Measurements from ENCODE around the gene DMRTB1. TPM values are rescaled to one million over a fixed set of nuclear protein-coding genes. Genes with fewer than 3 reads are reported as not detected.
A peak's percentile ranks its signal among the peaks of the same experiment; 100 is the strongest.

DMRTB1 gene
- total and polyA plus RNA-seq, 2 of the 8 experiments (the other 6 are each of a cell fraction or from before 2014, with no cell fraction given), result 0.06 to 0.35 TPM

- H3K9me3 ChIP-seq (ENCODE audit: insufficient read depth in 2 of 2, low read depth in 1 of 2, low read length in 1 of 2), result no peaks in the 10 kb centered on the region
- H2BK15ac ChIP-seq (ENCODE audit: low read length), result 0 out of 2 replicates have a peak overlapping the region, but pooled peaks have one; percentile 65
- no peak overlapping the region for H3K14ac ChIP-seq (ENCODE audit: insufficient read length)
- no peaks in the 10 kb centered on the region for H3K23me2 ChIP-seq (ENCODE audit: low read depth, low read length)
- H3K4me1 ChIP-seq (replicated peaks in 1 of 4; ENCODE audit: control insufficient read depth in 3 of 4, insufficient read depth in 4 of 4, low read length in 3 of 4), result peaks cover 3 to 9% (median 8%) of the 10 kb centered on the region in 4 experiments
- CTCF ChIA-PET (ENCODE audit: partially characterized antibody), result interaction anchor here (0.6 to 14.1 kb wide), 3 partner anchors 10 to 227 kb away, joined by 3 to 248 read pairs (median 11); no protein-coding TSS in a partner anchor
- peak overlapping the region; percentile 77; the same call in 1 of the 2 replicates for H2BK12ac ChIP-seq (ENCODE audit: low read depth, low read length)
- no peaks in the 10 kb centered on the region for H3K79me1 ChIP-seq (ENCODE audit: low read depth, low read length)
- no peak overlapping the region for H3K18ac ChIP-seq (ENCODE audit: extremely low read depth, low read length)
- H2BK120ac ChIP-seq (replicated peaks; ENCODE audit: low read depth, low read length), result no peak overlapping the region
- no peak overlapping the region for H3K4me3 ChIP-seq (ENCODE audit: extremely low read depth in 1 of 4, insufficient read depth in 2 of 4, low read depth in 3 of 4, low read length in 4 of 4)
- FAIRE-seq (no peak), DNase-seq (ENCODE audit: low read depth in 1 of 2, low spot score in 2 of 2) (no peak)
- H4K91ac ChIP-seq (replicated peaks; ENCODE audit: insufficient read length, low read length), result peak overlapping the region; percentile 80
- H2AK5ac ChIP-seq (ENCODE audit: low read depth, low read length), result no peak overlapping the region
- no peaks in the 10 kb centered on the region; a peak in 1 of 7 replicates for H3K27me3 ChIP-seq (replicated peaks in 1 of 4; ENCODE audit: control insufficient read depth in 3 of 4, extremely low read depth in 1 of 4, insufficient read depth in 3 of 4, low read length in 3 of 4)
- POLR2A ChIA-PET (ENCODE audit: partially characterized antibody), result no interaction called here
- H3K4ac ChIP-seq (replicated peaks; ENCODE audit: insufficient read length, low read depth, low read length), result peak overlapping the region; percentile 33
- H4K5ac ChIP-seq (ENCODE audit: insufficient read length, low read depth, low read length), result no peak overlapping the region
- H2AFZ ChIP-seq (ENCODE audit: low read length), result peak overlapping the region; percentile 75; the same call in 1 of the 2 replicates
- no peaks in the 10 kb centered on the region for H3K79me2 ChIP-seq (ENCODE audit: control insufficient read depth in 1 of 2, insufficient read depth in 2 of 2, low read length in 2 of 2)
- no peak overlapping the region; the same call in 1 of the 2 replicates for H2BK5ac ChIP-seq (ENCODE audit: low read depth, low read length)
- no peak overlapping the region for H3K56ac ChIP-seq (replicated peaks; ENCODE audit: insufficient read length, low read depth, low read length)
- H3K4me2 ChIP-seq (ENCODE audit: insufficient read depth in 1 of 2, low read depth in 2 of 2, low read length in 2 of 2), result no peak overlapping the region
- H2BK20ac ChIP-seq (ENCODE audit: low read length), result peak overlapping the region; percentile 62; the same call in 1 of the 2 replicates
- WGBS, 2 experiments (ENCODE audit: extremely low coverage in 1 of 2, insufficient coverage in 1 of 2, insufficient read length in 1 of 2, insufficient replicate concordance in 2 of 2, low coverage in 1 of 2, low lambda C conversion rate in 2 of 2, missing lambda C conversion rate in 1 of 2), result 86% methylated on average over 3 of the region's 3 CpGs; no CpG with 5 or more reads in 1 of the 2 experiments
- H3K23ac ChIP-seq (ENCODE audit: insufficient read length), result no peak overlapping the region
- no peak overlapping the region for H3K9ac ChIP-seq (replicated peaks in 1 of 4; ENCODE audit: extremely low read depth in 1 of 4, low read depth in 3 of 4, low read length in 3 of 4)
- H4K20me1 ChIP-seq (replicated peaks in 1 of 2; ENCODE audit: control insufficient read depth in 1 of 2, insufficient read depth in 2 of 2, low read length in 2 of 2), result no peaks in the 10 kb centered on the region
- H3K27ac ChIP-seq (ENCODE audit: low read depth, low read length), result no peak overlapping the region
- no peak overlapping the region for H4K8ac ChIP-seq (ENCODE audit: extremely low read depth, insufficient read depth, low read length)
- H3K36me3 ChIP-seq (ENCODE audit: control insufficient read depth in 2 of 4, insufficient read depth in 4 of 4, low read length in 3 of 4), result no peaks in the 10 kb centered on the region
- TF ChIP-seq CHD1 (IDR thresholded peaks at IDR 0.05; ENCODE audit: low read depth, low read length) (no peak), SP1 (IDR thresholded peaks at IDR 0.05; ENCODE audit: low read depth, low read length) (no peak), BRCA1 (IDR thresholded peaks at IDR 0.05; ENCODE audit: low read depth, low read length) (no peak), SIX5 (IDR thresholded peaks at IDR 0.05; ENCODE audit: low read depth, low read length) (no peak), JUN (IDR thresholded peaks at IDR 0.05; ENCODE audit: low read depth, low read length) (no peak), GTF2F1 (IDR thresholded peaks at IDR 0.05; ENCODE audit: borderline replicate concordance, low read depth, low read length) (no peak), CBX5 (IDR thresholded peaks at IDR 0.05; ENCODE audit: low read depth, low read length) (no peak), RAD21 (IDR thresholded peaks at IDR 0.05 in 1 of 2, conservative IDR thresholded peaks at IDR 0.05 in 1 of 2; ENCODE audit: low read depth in 2 of 2, low read length in 2 of 2) (no peak), CBX8 (IDR thresholded peaks at IDR 0.05; ENCODE audit: borderline replicate concordance, low read depth, low read length) (no peak), ATF2 (IDR thresholded peaks at IDR 0.05; ENCODE audit: low read length) (no peak), PHF8 (conservative IDR thresholded peaks at IDR 0.05; ENCODE audit: low read depth, low read length) (no peak), FOSL1 (IDR thresholded peaks at IDR 0.05; ENCODE audit: insufficient read depth, low read depth, low read length) (no peak), TEAD4 (IDR thresholded peaks at IDR 0.05; ENCODE audit: low read depth, low read length) (no peak)
These were observed 5.2 kb upstream of the DMRTB1 start for GRCh38 chr1:53454019-53454418.
